Peyer's patch (tissue), 4 donors: Measurements from ENCODE around the gene NSFL1C.

ENCODE experiments used
- POLR2A ChIP-seq, 2 donors: fragments of 450-650 bp; IDR thresholded peaks; one replicate each; pipeline ENCODE4 v1.5.1; 2017; ENCODE audit warnings: antibody characterized with exemption in 2 of 2, mild to moderate bottlenecking in 2 of 2, moderate library complexity in 2 of 2
- TF ChIP-seq, protein P1 (sequence below), 6 experiments: fragments of 450-650 bp in 4 of 6; fragments of 200-600 bp in 2 of 6; sonication (generic) in 1 of 6; IDR thresholded peaks; one replicate each; pipeline ENCODE4 v1.5.1; 2017 to 2019; ENCODE audit warnings: antibody characterized with exemption in 6 of 6, mild to moderate bottlenecking in 3 of 6, moderate library complexity in 1 of 6

GRCh38 chr20:1490643-1491195 lies 24.1 kb upstream of the NSFL1C start:
- TF ChIP-seq, protein P1, sequence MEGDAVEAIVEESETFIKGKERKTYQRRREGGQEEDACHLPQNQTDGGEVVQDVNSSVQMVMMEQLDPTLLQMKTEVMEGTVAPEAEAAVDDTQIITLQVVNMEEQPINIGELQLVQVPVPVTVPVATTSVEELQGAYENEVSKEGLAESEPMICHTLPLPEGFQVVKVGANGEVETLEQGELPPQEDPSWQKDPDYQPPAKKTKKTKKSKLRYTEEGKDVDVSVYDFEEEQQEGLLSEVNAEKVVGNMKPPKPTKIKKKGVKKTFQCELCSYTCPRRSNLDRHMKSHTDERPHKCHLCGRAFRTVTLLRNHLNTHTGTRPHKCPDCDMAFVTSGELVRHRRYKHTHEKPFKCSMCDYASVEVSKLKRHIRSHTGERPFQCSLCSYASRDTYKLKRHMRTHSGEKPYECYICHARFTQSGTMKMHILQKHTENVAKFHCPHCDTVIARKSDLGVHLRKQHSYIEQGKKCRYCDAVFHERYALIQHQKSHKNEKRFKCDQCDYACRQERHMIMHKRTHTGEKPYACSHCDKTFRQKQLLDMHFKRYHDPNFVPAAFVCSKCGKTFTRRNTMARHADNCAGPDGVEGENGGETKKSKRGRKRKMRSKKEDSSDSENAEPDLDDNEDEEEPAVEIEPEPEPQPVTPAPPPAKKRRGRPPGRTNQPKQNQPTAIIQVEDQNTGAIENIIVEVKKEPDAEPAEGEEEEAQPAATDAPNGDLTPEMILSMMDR (IDR thresholded peaks at IDR 0.05), result no peak
- TF ChIP-seq POLR2A (IDR thresholded peaks at IDR 0.05), result no peak
